ENCODE results near the gene ANKDD1B. TPM values are rescaled to one million over a fixed set of nuclear protein-coding genes. Genes with fewer than 3 reads are reported as not detected.

Gene ANKDD1B
- total RNA-seq, 1 donor from 2014 or later = 3.3 TPM

GRCh38 chr5:75616371-75616881, 5.2 kb downstream of the ANKDD1B start:
- DNase-seq (ENCODE audit: low read depth) = no peak

GRCh38 chr5:75616971-75617621, 5.8 kb downstream of the ANKDD1B start:
- DNase-seq (ENCODE audit: low read depth) = no peak

GRCh38 chr5:75617736-75618352, 6.6 kb downstream of the ANKDD1B start:
- DNase-seq (ENCODE audit: low read depth) = no peak

- DNase-seq (ENCODE audit: low read depth) = no peak
Observed at GRCh38 chr5:75620184-75620959, 9.1 kb downstream of the ANKDD1B start.

- DNase-seq (ENCODE audit: low read depth) = peak; percentile 92
Observed at GRCh38 chr5:75622564-75622963, 11.3 kb downstream of the ANKDD1B start.

DNA sequence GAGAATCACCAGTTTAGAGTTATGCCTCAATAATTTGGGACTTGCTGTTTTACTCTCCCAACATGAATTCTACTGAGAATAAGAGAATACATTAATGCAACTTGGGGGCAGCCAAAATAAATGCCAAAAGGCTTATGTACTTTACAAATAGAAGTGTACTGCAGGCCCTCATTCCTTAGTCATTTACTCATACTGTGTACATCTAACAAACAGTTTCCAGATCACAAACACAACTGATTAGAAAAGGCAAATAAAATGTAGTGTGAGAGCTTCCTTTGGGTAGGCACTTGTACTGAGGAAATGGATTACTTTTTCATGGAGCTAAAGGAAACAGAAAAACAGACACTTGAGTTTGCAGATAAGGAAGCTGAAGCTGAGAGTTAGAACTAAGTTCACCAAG, 12.6 kb downstream of the ANKDD1B start:
- DNase-seq (ENCODE audit: low read depth) = peak; percentile 41

DNA sequence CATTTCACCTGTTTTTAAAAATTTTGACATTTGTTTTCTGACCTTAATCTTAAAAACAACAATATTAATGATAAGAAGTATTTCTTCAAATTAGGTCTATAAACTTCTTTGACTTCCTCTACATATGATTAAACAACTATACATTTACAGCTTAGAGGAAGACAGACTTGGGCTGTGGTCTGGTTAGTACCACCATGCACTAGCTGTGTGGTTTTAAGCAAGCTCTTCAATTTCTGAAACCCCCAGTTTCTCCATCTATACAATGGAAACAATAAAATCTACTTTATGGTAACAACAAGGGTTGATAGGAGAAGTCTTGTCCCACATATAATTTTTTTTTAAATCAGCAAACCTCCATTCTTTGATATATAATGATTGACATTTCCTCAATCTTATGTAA, 15.7 kb downstream of the ANKDD1B start:
- no peak for DNase-seq (ENCODE audit: low read depth)

GRCh38 chr5:75627801-75628200, 16.5 kb downstream of the ANKDD1B start:
- no peak for DNase-seq (ENCODE audit: low read depth)

- no peak for DNase-seq (ENCODE audit: low read depth)
Observed at GRCh38 chr5:75630875-75631274, 19.6 kb downstream of the ANKDD1B start.

DNA sequence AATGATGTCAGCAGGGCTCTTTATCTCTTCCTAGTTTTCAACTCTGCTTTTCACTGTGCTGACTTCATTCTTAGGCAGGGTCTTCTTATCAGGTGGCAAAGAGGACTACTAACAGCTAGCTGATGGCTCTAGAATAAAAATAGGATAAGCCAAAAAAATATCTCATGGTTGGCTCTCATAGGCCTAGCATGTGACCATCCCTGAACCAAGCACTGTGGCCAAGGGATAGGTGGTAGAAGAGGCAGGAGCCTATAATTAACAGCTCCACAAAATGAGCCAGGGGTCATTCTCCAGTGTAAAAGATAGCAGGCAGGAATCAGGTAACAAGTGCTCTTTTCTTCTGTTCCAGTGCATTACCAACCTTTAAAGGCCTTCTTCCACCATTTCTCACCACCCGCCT, 21.1 kb downstream of the ANKDD1B start:
- DNase-seq (ENCODE audit: low read depth) = no peak

DNA sequence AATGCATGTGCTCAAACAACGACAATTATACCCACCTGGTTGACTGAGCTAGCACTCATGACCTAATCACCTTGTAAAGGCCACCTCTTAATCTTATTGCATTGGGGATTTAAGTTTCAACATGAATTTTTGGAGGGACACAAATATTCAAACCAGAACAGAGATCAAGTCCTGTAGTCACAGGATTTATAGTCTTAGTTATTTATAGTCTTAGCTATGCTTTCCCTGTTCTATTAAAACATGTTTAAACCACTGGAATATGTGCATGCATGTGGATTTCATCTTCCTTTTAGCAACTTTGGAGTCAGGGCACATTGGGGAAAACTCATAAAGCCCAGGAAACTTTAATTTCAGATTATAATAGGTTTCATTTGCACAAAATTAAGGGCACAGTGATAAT, 26.7 kb downstream of the ANKDD1B start:
- DNase-seq (ENCODE audit: low read depth) = no peak

DNA sequence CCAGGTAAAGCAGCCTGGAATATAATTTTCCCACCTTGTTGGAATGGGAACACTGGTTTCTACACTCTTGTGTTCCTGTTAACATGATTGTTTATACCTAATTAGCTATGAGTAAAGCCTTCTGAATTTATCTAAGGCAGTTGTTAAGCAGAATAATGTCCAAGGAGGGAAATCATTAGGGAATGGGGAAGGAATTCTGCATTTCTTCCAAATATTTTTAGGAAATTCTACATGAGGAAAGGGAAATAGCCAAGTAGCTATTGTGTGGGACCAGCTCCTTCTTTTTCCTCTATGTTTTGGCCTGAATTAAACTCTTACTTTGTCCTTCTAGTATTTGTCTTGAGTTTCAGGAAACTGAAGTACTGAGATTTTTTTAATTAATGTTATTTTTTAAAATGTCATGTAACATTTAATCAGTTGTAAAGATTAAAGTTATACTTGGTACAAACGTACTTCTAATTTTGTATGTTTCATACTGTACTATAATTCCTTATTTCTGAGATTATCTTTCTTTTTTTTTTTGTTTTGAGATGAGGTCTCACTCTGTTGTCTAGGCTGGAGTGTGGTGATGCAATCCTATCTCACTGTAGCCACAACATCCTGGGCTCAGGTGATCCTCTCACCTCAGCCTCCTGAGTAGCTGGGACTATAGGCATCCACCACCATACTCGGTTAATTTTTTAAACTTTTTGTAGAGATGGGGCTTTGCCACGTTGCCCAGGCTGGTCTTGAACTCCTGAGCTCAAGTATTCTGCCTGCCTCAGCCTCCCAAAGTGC, 28.5 kb downstream of the ANKDD1B start:
- no peak for DNase-seq (ENCODE audit: low read depth)

DNA sequence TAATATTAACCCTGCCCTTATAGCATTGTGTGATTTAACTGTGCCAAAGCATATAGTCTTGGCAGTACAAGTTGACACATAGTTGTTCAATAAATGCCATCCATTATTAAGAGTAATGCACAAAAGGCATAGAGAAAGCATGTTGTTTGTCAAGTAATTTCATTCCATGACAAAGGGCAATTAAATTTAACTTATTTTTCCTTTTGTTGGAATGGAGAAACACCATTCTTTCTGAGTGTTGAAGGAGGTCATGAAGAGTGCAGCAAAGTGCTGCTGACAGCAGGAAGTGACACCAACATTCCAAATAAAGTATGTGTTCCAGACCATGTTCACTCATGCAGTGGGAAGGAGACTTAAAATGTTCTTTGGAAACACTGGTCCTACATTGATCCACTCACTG, 29.1 kb downstream of the ANKDD1B start:
- DNase-seq (ENCODE audit: low read depth) = peak; percentile 92

- peak; percentile 16 for DNase-seq (ENCODE audit: low read depth)
Observed at GRCh38 chr5:75640826-75641225, 29.6 kb downstream of the ANKDD1B start.

- peak; percentile 70 for DNase-seq (ENCODE audit: low read depth)
Observed at GRCh38 chr5:75648712-75649111, 37.5 kb downstream of the ANKDD1B start.

- DNase-seq (ENCODE audit: low read depth) = peak; percentile 19
Observed at GRCh38 chr5:75651575-75652238, 40.5 kb downstream of the ANKDD1B start.

- no peak for DNase-seq (ENCODE audit: low read depth)
Observed at GRCh38 chr5:75653521-75653920, 42.3 kb downstream of the ANKDD1B start.

- DNase-seq (ENCODE audit: low read depth) = no peak
Observed at GRCh38 chr5:75654693-75655295, 43.5 kb downstream of the ANKDD1B start.

- DNase-seq (ENCODE audit: low read depth) = peak; percentile 69
Observed at GRCh38 chr5:75656311-75657003, 45.2 kb downstream of the ANKDD1B start.

DNA sequence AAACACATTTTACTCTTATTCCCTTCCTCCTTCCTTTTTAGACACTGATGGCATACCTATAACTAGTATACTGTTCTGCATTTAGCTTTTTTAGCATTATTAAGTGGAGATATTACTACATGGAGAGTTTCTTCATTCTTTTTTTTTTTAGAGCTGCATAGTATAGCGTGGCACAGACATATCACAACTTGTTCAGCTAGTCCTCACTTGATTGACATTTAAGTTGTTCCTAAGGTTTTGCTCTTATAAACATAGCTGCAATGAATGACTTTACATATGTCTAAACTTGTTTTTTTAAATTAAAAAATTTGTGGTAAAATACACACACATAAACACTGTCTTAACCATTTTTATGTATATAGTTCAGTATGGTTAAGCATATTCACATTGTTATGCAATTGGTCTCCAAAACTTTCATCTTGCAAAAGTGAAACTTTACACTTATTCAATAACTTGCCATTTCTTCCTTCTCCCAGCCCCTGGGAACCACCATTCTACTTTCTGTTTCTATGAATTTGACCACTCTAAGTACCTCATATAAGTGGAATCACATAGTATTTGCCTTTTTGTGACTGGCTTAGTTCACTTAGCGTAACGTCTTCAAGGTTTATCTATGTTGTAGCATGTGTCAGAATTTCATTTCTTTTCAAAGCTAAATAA, 48.7 kb downstream of the ANKDD1B start:
- no peak for DNase-seq (ENCODE audit: low read depth)
